HG03565 (cell line): ENCODE measurements around the gene PRPF6.

Source experiments
- ATAC-seq: cut with Tn5 transposase; IDR thresholded peaks from one replicate; pipeline ENCODE4 v1.9.1; 2021; ENCODE audit warnings: mild to moderate bottlenecking, moderate library complexity; ENCODE audit not compliant: unreplicated experiment

PRPF6 gene

GRCh38 chr20:64075556-64075955 lies 94.6 kb downstream of the PRPF6 start:
- no peak for ATAC-seq

DNA sequence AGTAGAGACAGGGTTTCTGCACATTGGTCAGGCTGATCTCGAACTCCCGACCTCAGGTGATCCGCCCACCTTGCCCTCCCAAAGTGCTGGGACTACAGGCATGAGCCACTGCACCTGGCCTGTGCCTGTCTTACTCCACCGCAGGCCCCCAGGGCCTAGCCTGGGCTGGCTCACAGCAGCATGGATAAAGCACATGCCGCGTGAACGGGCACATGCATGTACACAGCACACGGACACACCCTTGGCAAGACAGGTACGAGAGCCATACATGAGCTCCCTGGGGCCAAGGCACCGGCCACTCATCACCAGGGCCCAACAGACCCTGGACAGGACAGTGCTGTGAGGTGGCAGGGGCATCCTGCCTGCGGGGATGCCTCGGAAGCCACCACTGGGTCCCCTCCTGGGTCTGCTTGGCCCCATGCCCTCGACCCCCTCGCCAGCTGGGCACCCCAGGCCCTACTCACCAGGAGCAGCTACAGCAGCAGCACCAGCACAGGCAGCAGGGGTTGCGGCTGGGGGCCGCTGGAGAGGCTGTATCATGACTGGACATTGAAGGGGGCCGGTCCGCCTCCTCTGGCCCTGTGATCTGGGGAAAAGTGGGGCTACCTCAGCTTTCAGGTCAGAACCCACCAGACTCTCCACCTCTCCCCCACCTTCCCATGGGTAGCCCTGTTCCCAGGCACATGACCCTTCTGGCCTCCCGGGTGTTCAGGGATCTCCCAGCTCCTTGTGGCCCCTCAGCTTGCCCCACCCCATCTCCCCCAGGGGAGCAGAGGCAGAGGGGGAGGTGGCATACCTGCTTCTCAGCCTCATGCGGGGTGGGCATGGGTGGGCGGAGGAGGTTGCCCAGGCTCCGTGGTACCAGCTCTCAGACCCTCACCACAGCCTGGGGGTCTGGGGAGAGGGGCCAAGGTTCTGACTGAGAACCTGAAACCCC lies 95.4 kb downstream of the PRPF6 start:
- no peak for ATAC-seq

DNA sequence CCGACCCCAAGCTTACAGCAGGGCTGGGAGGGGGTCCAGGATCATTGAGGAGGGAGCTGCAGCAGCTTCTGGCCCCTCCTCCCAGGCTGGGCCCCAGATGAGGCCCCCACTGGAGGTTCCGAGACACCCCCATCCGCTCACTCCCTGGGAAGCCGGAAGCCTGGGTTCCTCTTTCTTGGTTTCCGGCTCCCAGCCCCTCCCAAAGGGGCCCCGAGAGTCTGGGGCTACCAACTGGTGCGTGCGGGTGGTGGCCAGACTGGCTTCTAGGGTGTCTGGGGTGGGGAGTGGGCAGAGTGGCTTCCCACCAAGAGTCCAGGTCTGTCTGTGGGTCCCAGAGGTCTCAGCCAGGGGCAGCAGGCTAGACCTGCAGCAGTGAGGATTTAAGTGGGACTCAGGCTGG lies 96.2 kb downstream of the PRPF6 start:
- no peak for ATAC-seq

DNA sequence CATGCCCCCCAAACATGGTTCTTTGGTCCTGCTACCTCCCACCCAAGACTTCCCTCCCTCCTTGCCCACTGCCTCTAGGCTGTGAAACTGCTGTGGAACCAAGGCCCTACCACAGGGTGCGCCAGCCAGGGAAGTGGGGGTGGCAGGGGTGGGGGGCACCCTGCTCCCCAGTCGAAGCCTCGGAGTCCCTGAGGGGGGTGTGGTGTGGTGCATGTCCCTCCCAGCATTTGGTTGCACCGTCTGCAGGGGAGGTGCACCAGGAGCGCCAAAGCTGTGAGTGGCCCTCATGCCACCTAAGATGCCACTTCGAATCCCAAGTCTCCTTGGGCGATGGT lies 96.6 kb downstream of the PRPF6 start:
- ATAC-seq = no peak

DNA sequence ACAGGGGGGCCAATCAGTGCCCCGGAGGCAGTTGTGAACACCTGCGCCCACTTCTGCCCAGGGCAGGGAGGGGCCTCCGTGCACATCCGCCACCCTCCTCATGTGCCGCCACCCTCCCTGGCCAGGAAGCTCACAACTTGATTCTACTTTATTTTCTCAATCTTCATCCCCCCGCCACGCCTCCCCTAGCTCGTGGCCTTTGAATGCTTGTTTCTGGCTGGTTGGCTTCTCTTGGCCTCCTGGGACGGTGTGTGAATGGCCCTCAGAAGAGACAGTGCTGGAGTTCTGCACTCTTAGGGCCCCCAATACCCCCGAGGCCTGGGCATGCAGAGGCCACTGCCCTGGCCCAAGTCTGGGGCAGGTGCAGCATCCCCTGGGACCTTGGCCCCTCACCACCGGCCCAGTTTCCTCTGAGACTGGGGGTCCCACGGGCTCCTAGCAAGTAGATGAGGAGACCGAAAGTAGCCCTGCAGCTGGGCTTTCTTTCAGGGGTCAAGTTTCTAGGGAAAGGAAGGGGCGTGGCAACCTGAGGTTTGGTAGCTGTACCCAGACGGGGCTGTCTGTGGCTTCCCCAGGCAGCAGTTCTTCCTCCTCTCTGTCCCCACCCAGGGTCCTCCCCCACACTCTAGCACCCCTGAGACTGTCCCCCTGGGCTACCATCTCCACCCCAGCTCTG lies 97.1 kb downstream of the PRPF6 start:
- no peak for ATAC-seq

DNA sequence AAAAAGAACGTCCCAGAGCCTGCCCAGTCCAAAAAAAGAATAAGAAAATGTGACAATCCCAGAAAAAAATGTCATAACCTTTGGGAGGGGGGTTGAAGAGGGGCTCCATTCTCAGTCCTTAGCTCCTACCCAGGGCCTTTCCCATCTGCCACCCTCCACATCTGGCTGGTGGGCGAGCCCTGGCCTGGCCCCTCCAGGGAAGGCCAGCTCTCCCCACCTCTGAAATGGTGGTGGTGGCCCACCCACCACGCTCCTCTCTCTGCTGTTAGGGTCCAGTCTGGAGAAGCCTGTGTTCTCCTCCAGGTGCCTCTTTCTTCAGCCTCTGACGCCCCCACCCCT lies 98.0 kb downstream of the PRPF6 start:
- no peak for ATAC-seq

DNA sequence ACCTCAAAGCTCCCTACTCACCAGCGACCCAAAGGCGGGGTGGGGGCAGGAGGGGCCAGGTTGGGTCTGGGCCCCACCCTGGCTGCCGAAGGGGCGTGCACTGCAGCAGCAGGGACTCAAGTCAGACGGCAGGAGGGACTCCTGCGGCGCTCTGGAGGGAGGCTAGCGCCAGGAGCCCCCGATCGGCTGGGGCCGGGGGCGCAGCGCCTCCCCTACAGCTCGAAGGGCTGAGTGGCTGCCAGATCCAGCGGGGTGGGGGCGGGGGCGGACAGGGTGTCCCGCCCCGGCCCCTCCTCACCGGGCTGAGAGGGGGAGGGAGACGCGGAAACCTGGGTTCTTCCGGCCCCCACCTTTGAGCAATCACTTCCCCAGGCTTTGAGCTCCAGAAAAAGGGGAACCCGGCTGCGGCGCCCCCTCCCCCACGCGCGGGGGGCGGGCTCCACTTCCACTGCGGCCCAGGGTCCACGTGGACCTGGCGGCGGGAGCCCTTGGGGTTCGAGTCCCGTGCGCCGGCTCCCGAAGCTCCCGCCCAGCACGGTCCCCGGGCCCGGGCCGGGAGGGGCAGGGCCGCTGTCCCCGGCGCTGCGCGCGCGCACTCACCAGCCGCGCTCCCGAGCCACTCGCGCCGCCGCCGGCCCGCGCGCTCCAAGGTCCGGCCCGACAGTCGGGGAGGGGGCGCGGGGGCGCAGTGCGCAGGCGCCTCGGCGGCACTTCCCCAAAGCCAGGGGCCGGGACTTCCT lies 98.5 kb downstream of the PRPF6 start, which contains the start of gene RGS19:
TSS of gene RGS19 (minus strand) at position 246 of the 740 bp plus-strand sequence. CDS start 2,632 bp downstream, outside the sequence.
- peak; percentile 35 for ATAC-seq

GRCh38 chr20:64080013-64080812 lies 99.3 kb downstream of the PRPF6 start, which contains the start of gene OPRL1:
OPRL1 (plus strand) TSS chr20:64080082; CDS start chr20:64092721, 12,639 bp downstream.
- no peak for ATAC-seq

GRCh38 chr20:64080813-64081623 lies 100.1 kb downstream of the PRPF6 start:
- ATAC-seq = no peak

DNA sequence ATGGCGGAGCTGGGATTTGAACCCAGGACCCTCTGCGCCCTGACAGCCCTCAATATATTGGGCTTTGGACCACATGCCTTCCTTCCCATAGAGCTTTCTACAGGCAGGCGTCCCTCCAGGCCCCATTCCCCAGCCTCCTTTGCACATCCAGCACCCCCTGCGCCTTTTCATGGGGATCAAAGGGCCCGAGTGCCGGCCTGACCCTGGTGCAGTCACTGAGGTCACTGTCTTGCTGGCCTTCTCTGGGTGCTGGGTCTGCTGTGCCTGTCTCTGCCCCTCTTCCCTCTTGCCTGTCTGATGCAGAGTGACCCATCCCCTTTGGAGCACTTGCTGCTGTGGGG lies 100.7 kb downstream of the PRPF6 start:
- no peak for ATAC-seq

GRCh38 chr20:64082126-64082731 lies 101.3 kb downstream of the PRPF6 start:
- no peak for ATAC-seq
